ENCODE measurements around the gene UTF1. TPM values are rescaled to one million over a fixed set of nuclear protein-coding genes. Genes with fewer than 3 reads are reported as not detected.
"Not testable (repeated sequence)": the region's sequence is repeated elsewhere in the genome, so short reads cannot be mapped to it uniquely, and the experiment has no call there.

UTF1 gene
- total RNA-seq, 4 donors from 2014 or later, result not detected

GRCh38 chr10:133229265-133230043 lies 563 bp upstream of the UTF1 start:
- peaks cover 0 to 14% of the 10 kb centered on the region in 2 donors for H3K4me1 ChIP-seq
- no peaks in the 10 kb centered on the region for H3K9me3 ChIP-seq
- H3K4me3 ChIP-seq, result no peak overlapping the region
- DNase-seq, result no peak
- H3K27me3 ChIP-seq, result peaks cover 5 to 16% of the 10 kb centered on the region in 2 donors
- H3K27ac ChIP-seq, result no peak overlapping the region
- TF ChIP-seq POLR2A (IDR thresholded peaks at IDR 0.05) (no peak), CTCF (IDR thresholded peaks at IDR 0.05) (no peak)
- intact Hi-C loops (cut with DNase I; ENCODE audit: low total_unique reads), result no loop called here
- H3K36me3 ChIP-seq, result no peaks in the 10 kb centered on the region

GRCh38 chr10:133230387-133231195 lies 574 bp downstream of the UTF1 start:
- Histone ChIP-seq H3K9me3 (no peaks in the 10 kb centered on the region), H3K27ac (no peak overlapping the region), H3K27me3 (peaks cover 5 to 19% of the 10 kb centered on the region in 2 donors), H3K4me3 (peak overlapping the region in 1 of 2 donors; percentile 16), H3K4me1 (peaks cover 0 to 14% of the 10 kb centered on the region in 2 donors), H3K36me3 (no peaks in the 10 kb centered on the region)
- DNase-seq, result no peak
- intact Hi-C loops (cut with DNase I; ENCODE audit: low total_unique reads), result no loop called here
- no peak for TF ChIP-seq POLR2A (IDR thresholded peaks at IDR 0.05)
- no peak for TF ChIP-seq CTCF (IDR thresholded peaks at IDR 0.05)

- peaks cover 5 to 27% of the 10 kb centered on the region in 2 donors for H3K27me3 ChIP-seq
- H3K27ac ChIP-seq, result no peak overlapping the region
- peaks cover 0 to 19% of the 10 kb centered on the region in 2 donors for H3K4me1 ChIP-seq
- H3K9me3 ChIP-seq, result no peaks in the 10 kb centered on the region
- TF ChIP-seq CTCF (IDR thresholded peaks at IDR 0.05), result no peak
- no peak for TF ChIP-seq POLR2A (IDR thresholded peaks at IDR 0.05)
- no peak overlapping the region for H3K4me3 ChIP-seq
- no peak for DNase-seq
- no peaks in the 10 kb centered on the region for H3K36me3 ChIP-seq
- intact Hi-C loops (cut with DNase I; ENCODE audit: low total_unique reads), result no loop called here
Measured at GRCh38 chr10:133231244-133231945, 1.4 kb downstream of the UTF1 start.

GRCh38 chr10:133231946-133232574 lies 2.0 kb downstream of the UTF1 start:
- TF ChIP-seq CTCF (IDR thresholded peaks at IDR 0.05) (no peak), POLR2A (IDR thresholded peaks at IDR 0.05) (no peak)
- DNase-seq, result no peak
- Histone ChIP-seq H3K4me1 (peaks cover 0 to 25% of the 10 kb centered on the region in 2 donors), H3K9me3 (no peaks in the 10 kb centered on the region), H3K4me3 (no peak overlapping the region), H3K27ac (no peak overlapping the region), H3K27me3 (peaks cover 9 to 27% of the 10 kb centered on the region in 2 donors), H3K36me3 (no peaks in the 10 kb centered on the region)
- intact Hi-C loops (cut with DNase I; ENCODE audit: low total_unique reads), result no loop called here

GRCh38 chr10:133234796-133235195 lies 4.8 kb downstream of the UTF1 start:
- H3K27me3 ChIP-seq, result peaks cover 13 to 27% of the 10 kb centered on the region in 2 donors
- H3K4me3 ChIP-seq; intact Hi-C loops (cut with DNase I; ENCODE audit: low total_unique reads): not testable (repeated sequence)

More at GRCh38 chr10:133234796-133235195, 4.8 kb downstream of the UTF1 start:
- not testable (repeated sequence) for DNase-seq, H3K27ac ChIP-seq, H3K9me3 ChIP-seq, H3K36me3 ChIP-seq
- H3K4me1 ChIP-seq, result peaks cover 0 to 22% of the 10 kb centered on the region in 2 donors

Data from uterus (tissue), 4 donors.